Calu3 (cell line): Measurements from ENCODE around the gene ZEB2. TPM values are rescaled to one million over a fixed set of nuclear protein-coding genes. Genes with fewer than 3 reads are reported as not detected.

Source experiments
- BruUV-seq: library from RNA; stranded (reverse); fragments of 400-500 nt; replicated peaks from 2 replicates; lab custom pipeline; 2021; lab: Mats Ljungman, UMichigan
- CTCF ChIA-PET: fragments of 300-600 bp; sonication (Branson Sonifier 250); formaldehyde crosslinking; loops from one replicate; lab custom pipeline; 2022; ENCODE audit warnings: antibody characterized with exemption; lab: Charles Lee
- DNase-seq: peaks from one replicate; pipeline ENCODE4 v3.0.0; 2022
- H3K27ac Mint-ChIP-seq: one replicate; pipeline ENCODE4 v1.8.0; 2022; ENCODE audit warnings: mixed read lengths; ENCODE audit not compliant: unreplicated experiment
- H3K27me3 Mint-ChIP-seq: one replicate; pipeline ENCODE4 v1.8.0; 2022; ENCODE audit warnings: mixed read lengths; ENCODE audit not compliant: unreplicated experiment
- H3K36me3 Mint-ChIP-seq: one replicate; pipeline ENCODE4 v1.8.0; 2022; ENCODE audit warnings: mild to moderate bottlenecking, moderate library complexity, mixed read lengths; ENCODE audit not compliant: insufficient read depth, unreplicated experiment
- H3K4me1 Mint-ChIP-seq: one replicate; pipeline ENCODE4 v1.8.0; 2022; ENCODE audit warnings: mild to moderate bottlenecking, low read depth, mixed read lengths; ENCODE audit not compliant: unreplicated experiment
- H3K4me3 Mint-ChIP-seq: one replicate; pipeline ENCODE4 v1.8.0; 2022; ENCODE audit warnings: mild to moderate bottlenecking, low read depth, moderate library complexity, mixed read lengths; ENCODE audit not compliant: unreplicated experiment
- H3K9me3 Mint-ChIP-seq: one replicate; pipeline ENCODE4 v1.8.0; 2022; ENCODE audit warnings: low read depth, mixed read lengths; ENCODE audit not compliant: unreplicated experiment
- intact Hi-C: fragments of 100-400 bp; cut with micrococcal nuclease; formaldehyde crosslinking; loops from one replicate; pipeline ENCODE4 v1.10.0; 2022; ENCODE audit not compliant: unreplicated experiment
- total RNA-seq: library from RNA; stranded (reverse); gene quantifications from 2 replicates; pipeline ENCODE4 v1.2.3, GENCODE V29; 2022
- TF ChIP-seq, protein P1 (sequence below): fragments of 200-600 bp; IDR thresholded peaks from one replicate; pipeline ENCODE4 v1.8.0; 2022; ENCODE audit warnings: antibody characterized with exemption; ENCODE audit not compliant: unreplicated experiment

The ZEB2 gene
- total RNA-seq, 1 experiment from 2014 or later = 0.97 TPM

DNA sequence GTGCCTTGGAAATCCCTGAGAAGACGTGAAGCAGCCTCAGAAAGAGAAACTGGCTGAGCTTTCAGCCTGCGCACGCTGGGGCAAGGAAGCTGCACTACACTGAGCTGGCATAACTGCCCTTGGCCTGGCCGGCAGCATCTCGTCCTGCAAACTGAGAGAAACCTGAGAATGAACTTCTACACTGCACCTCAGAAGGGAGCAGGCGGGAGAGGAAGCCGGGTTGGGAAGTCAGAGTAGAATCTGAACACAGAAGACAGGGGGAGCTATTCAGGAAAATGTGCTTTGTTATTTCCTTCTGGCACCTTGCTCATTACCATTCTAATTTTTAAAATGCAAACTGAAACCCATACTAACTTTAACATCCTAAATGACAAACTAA lies 70.9 kb downstream of the ZEB2 start:
- CTCF ChIA-PET = interaction anchor here (0.9 to 1.2 kb wide), 3 partner anchors 11 to 19 kb away, joined by 3 read pairs; no protein-coding TSS in a partner anchor
- Mint-ChIP-seq H3K27ac (no peak overlapping the region), H3K36me3 (no peaks in the 10 kb centered on the region), H3K27me3 (no peaks in the 10 kb centered on the region), H3K4me3 (no peak overlapping the region), H3K9me3 (no peaks in the 10 kb centered on the region), H3K4me1 (no peaks in the 10 kb centered on the region)
- TF ChIP-seq, protein P1, sequence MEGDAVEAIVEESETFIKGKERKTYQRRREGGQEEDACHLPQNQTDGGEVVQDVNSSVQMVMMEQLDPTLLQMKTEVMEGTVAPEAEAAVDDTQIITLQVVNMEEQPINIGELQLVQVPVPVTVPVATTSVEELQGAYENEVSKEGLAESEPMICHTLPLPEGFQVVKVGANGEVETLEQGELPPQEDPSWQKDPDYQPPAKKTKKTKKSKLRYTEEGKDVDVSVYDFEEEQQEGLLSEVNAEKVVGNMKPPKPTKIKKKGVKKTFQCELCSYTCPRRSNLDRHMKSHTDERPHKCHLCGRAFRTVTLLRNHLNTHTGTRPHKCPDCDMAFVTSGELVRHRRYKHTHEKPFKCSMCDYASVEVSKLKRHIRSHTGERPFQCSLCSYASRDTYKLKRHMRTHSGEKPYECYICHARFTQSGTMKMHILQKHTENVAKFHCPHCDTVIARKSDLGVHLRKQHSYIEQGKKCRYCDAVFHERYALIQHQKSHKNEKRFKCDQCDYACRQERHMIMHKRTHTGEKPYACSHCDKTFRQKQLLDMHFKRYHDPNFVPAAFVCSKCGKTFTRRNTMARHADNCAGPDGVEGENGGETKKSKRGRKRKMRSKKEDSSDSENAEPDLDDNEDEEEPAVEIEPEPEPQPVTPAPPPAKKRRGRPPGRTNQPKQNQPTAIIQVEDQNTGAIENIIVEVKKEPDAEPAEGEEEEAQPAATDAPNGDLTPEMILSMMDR = no peak
- intact Hi-C loops = no loop called here
- no peak for DNase-seq
- no TSS peak for BruUV-seq

DNA sequence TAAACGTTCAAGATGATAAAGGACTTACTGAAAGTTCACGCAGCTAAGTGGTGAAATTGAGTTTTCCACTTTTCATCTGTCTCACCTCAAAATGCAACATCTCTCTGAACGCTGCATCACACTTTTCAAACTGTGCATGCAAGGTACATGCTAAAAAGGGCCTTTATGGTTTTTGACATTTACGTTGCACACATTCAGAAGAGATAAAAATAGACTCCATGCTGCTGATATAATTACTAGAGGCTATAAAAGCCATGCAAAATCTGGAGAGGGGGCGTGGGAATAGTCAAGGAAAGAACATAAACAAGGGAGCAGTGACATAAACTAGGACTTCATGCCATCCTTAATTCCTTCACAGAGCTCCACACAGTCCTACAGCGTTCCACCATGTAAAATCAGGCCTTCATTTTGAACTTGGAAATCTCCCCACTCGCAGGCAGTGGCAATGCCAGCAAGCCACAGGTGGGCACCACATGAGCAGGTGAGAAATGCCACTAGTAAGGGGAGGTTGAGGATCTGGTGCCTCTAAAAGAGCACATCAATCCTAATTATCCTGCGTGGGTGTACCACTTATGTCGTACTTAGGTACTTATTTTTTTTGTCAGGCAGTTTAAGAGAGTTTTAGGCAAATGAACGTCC lies 71.4 kb downstream of the ZEB2 start:
- BruUV-seq = no TSS peak
- Mint-ChIP-seq H3K4me1 (no peaks in the 10 kb centered on the region), H3K36me3 (no peaks in the 10 kb centered on the region), H3K4me3 (no peak overlapping the region), H3K27me3 (no peaks in the 10 kb centered on the region), H3K9me3 (no peaks in the 10 kb centered on the region), H3K27ac (no peak overlapping the region)
- intact Hi-C loops = no loop called here
- TF ChIP-seq, protein P1 = no peak
- CTCF ChIA-PET = interaction anchor here (0.9 to 1.2 kb wide), 2 partner anchors 11 to 19 kb away, joined by 3 read pairs; no protein-coding TSS in a partner anchor
- DNase-seq = no peak

DNA sequence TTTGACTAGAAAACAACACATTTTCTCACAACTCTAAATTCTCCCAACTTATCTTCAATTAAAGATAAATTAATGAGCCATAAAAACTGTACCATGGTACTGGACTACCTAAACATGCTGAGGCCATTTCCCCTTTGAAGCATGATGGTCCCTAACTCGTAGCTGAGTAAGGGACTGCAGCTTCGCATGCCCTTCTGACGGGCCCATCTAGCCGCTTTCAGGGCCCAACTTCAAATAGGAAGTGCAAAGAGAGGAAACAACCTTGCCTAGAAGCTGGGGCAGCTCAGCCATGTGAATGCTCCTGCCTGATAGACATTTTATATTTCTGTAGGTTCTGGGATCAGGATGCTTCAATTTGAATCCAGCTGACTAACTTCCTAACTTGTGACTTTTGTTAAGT lies 72.4 kb downstream of the ZEB2 start:
- Mint-ChIP-seq H3K27ac (no peak overlapping the region), H3K27me3 (no peaks in the 10 kb centered on the region), H3K9me3 (no peaks in the 10 kb centered on the region), H3K4me1 (no peaks in the 10 kb centered on the region), H3K36me3 (no peaks in the 10 kb centered on the region), H3K4me3 (no peak overlapping the region)
- intact Hi-C loops = no loop called here
- no TSS peak for BruUV-seq
- TF ChIP-seq, protein P1 = no peak
- DNase-seq = no peak
- CTCF ChIA-PET = no interaction called here

DNA sequence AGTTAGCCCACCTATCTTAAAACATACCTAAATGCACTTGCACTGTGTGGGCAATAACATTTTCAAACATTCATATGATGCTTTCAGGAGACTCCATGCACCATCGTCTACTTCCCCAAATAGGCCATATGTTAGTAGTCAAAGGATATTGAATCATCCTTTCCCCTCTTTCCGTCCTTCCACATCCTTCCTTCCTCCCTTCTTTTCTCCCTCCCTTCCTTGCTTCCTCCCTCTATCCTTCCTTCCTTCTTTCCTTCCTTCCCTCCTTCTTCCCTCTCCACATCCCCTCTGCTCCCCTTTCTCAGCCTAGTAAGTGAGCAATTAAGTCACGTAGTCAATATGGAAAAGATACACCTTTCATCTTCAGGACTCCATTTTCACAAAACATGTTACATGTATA lies 73.8 kb downstream of the ZEB2 start:
- H3K9me3 Mint-ChIP-seq = no peaks in the 10 kb centered on the region
- CTCF ChIA-PET = no interaction called here
- no peak overlapping the region for H3K27ac Mint-ChIP-seq
- no peaks in the 10 kb centered on the region for H3K4me1 Mint-ChIP-seq
- TF ChIP-seq, protein P1 = no peak
- H3K27me3 Mint-ChIP-seq = no peaks in the 10 kb centered on the region
- DNase-seq = no peak
- intact Hi-C loops = no loop called here
- no peak overlapping the region for H3K4me3 Mint-ChIP-seq
- BruUV-seq = no TSS peak
- no peaks in the 10 kb centered on the region for H3K36me3 Mint-ChIP-seq
